ENCODE results near the gene ZBTB40.

The ZBTB40 gene

GRCh38 chr1:22543679-22544078 is 92.0 kb downstream of the ZBTB40 start:
- Histone ChIP-seq H3K4me1 (ENCODE audit: insufficient read depth, low read length) (peaks cover 16% of the 10 kb centered on the region), H3K4me3 (ENCODE audit: low read depth in 1 of 2, low read length in 2 of 2) (no peak overlapping the region), H2AFZ (ENCODE audit: low read depth, low read length) (no peak overlapping the region), H3K79me2 (ENCODE audit: insufficient read depth, low read length) (no peaks in the 10 kb centered on the region), H3K27ac (ENCODE audit: low read length) (no peak overlapping the region), H3K9ac (ENCODE audit: low read depth, low read length) (no peak overlapping the region), H3K27me3 (ENCODE audit: insufficient read depth, low read length, poor library complexity) (peaks cover 3% of the 10 kb centered on the region), H4K20me1 (ENCODE audit: insufficient read depth, low read length) (peaks cover 3% of the 10 kb centered on the region; the same call in 1 of the 2 replicates), H3K36me3 (ENCODE audit: insufficient read depth, low read length) (no peaks in the 10 kb centered on the region), H3K4me2 (ENCODE audit: insufficient read depth, low read length) (no peak overlapping the region), H3K9me3 (ENCODE audit: insufficient read depth, low read length, severe bottlenecking) (no peaks in the 10 kb centered on the region)
- DNase-seq, result no peak
- TF ChIP-seq EZH2 (IDR thresholded peaks at IDR 0.05; ENCODE audit: borderline replicate concordance, low read depth, low read length, severe bottlenecking), result no peak
- TF ChIP-seq, protein P1, sequence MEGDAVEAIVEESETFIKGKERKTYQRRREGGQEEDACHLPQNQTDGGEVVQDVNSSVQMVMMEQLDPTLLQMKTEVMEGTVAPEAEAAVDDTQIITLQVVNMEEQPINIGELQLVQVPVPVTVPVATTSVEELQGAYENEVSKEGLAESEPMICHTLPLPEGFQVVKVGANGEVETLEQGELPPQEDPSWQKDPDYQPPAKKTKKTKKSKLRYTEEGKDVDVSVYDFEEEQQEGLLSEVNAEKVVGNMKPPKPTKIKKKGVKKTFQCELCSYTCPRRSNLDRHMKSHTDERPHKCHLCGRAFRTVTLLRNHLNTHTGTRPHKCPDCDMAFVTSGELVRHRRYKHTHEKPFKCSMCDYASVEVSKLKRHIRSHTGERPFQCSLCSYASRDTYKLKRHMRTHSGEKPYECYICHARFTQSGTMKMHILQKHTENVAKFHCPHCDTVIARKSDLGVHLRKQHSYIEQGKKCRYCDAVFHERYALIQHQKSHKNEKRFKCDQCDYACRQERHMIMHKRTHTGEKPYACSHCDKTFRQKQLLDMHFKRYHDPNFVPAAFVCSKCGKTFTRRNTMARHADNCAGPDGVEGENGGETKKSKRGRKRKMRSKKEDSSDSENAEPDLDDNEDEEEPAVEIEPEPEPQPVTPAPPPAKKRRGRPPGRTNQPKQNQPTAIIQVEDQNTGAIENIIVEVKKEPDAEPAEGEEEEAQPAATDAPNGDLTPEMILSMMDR (IDR thresholded peaks at IDR 0.05; ENCODE audit: borderline replicate concordance, extremely low read depth, low read length, poor library complexity, severe bottlenecking), result no peak
- ATAC-seq (ENCODE audit: insufficient read depth, low read depth), result no peak

DNA sequence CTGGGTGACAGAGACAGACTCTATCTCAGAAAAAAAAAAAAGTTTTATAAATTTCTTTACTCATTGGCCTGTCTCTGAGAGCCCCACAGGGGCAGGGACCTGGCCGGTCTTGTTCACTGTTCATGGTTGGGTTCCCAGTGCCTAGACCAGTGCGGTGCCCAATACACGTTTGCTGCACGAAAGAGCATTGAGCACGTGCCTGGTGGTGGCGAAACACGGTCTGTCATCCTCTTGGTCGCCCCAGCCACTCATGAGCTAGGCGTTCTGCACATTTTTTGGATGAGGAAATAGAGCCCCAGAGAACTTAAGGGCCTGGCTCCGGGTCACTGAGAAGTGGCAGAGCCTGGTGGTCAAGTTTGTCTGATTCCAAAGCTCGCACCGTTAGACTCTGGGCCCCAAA is 93.0 kb downstream of the ZBTB40 start:
- ATAC-seq (ENCODE audit: insufficient read depth, low read depth) (no peak), DNase-seq (no peak)
- H3K4me2 ChIP-seq (ENCODE audit: insufficient read depth, low read length), result no peak overlapping the region
- H3K4me3 ChIP-seq (ENCODE audit: low read depth in 1 of 2, low read length in 2 of 2), result no peak overlapping the region
- no peaks in the 10 kb centered on the region for H3K36me3 ChIP-seq (ENCODE audit: insufficient read depth, low read length)
- H3K27ac ChIP-seq (ENCODE audit: low read length), result no peak overlapping the region
- H3K4me1 ChIP-seq (ENCODE audit: insufficient read depth, low read length), result peaks cover 7% of the 10 kb centered on the region
- H3K9me3 ChIP-seq (ENCODE audit: insufficient read depth, low read length, severe bottlenecking), result no peaks in the 10 kb centered on the region
- peaks cover 3% of the 10 kb centered on the region; the same call in 1 of the 2 replicates for H4K20me1 ChIP-seq (ENCODE audit: insufficient read depth, low read length)
- TF ChIP-seq, protein P1 (IDR thresholded peaks at IDR 0.05; ENCODE audit: borderline replicate concordance, extremely low read depth, low read length, poor library complexity, severe bottlenecking), result no peak
- no peak for TF ChIP-seq EZH2 (IDR thresholded peaks at IDR 0.05; ENCODE audit: borderline replicate concordance, low read depth, low read length, severe bottlenecking)
- peaks cover 3% of the 10 kb centered on the region for H3K27me3 ChIP-seq (ENCODE audit: insufficient read depth, low read length, poor library complexity)
- no peaks in the 10 kb centered on the region for H3K79me2 ChIP-seq (ENCODE audit: insufficient read depth, low read length)
- H2AFZ ChIP-seq (ENCODE audit: low read depth, low read length), result no peak overlapping the region
- no peak overlapping the region for H3K9ac ChIP-seq (ENCODE audit: low read depth, low read length)

GRCh38 chr1:22545141-22545540 is 93.5 kb downstream of the ZBTB40 start:
- no peak overlapping the region for H3K4me3 ChIP-seq (ENCODE audit: low read depth in 1 of 2, low read length in 2 of 2)
- peaks cover 2% of the 10 kb centered on the region for H3K4me1 ChIP-seq (ENCODE audit: insufficient read depth, low read length)
- TF ChIP-seq, protein P1 (IDR thresholded peaks at IDR 0.05; ENCODE audit: borderline replicate concordance, extremely low read depth, low read length, poor library complexity, severe bottlenecking), result no peak
- no peak for TF ChIP-seq EZH2 (IDR thresholded peaks at IDR 0.05; ENCODE audit: borderline replicate concordance, low read depth, low read length, severe bottlenecking)
- H3K9me3 ChIP-seq (ENCODE audit: insufficient read depth, low read length, severe bottlenecking), result no peaks in the 10 kb centered on the region
- no peak overlapping the region for H3K4me2 ChIP-seq (ENCODE audit: insufficient read depth, low read length)
- DNase-seq (no peak), ATAC-seq (ENCODE audit: insufficient read depth, low read depth) (no peak)
- no peak overlapping the region for H3K9ac ChIP-seq (ENCODE audit: low read depth, low read length)
- no peaks in the 10 kb centered on the region for H3K36me3 ChIP-seq (ENCODE audit: insufficient read depth, low read length)
- H3K27ac ChIP-seq (ENCODE audit: low read length), result no peak overlapping the region
- no peak overlapping the region for H2AFZ ChIP-seq (ENCODE audit: low read depth, low read length)
- H3K27me3 ChIP-seq (ENCODE audit: insufficient read depth, low read length, poor library complexity), result peaks cover 3% of the 10 kb centered on the region
- H3K79me2 ChIP-seq (ENCODE audit: insufficient read depth, low read length), result no peaks in the 10 kb centered on the region
- H4K20me1 ChIP-seq (ENCODE audit: insufficient read depth, low read length), result peaks cover 3% of the 10 kb centered on the region; the same call in 1 of the 2 replicates

Data from DND-41 (cell line).